K562 (cell line): ENCODE measurements around the gene CLCC1. TPM values are rescaled to one million over a fixed set of nuclear protein-coding genes. Genes with fewer than 3 reads are reported as not detected.

Experiments used
- ZBTB40 ChIP-seq, 2 experiments: fragments of 450-650 bp in 1 of 2; sonication (generic) in 1 of 2; formaldehyde crosslinking in 1 of 2; IDR thresholded peaks; 2 replicates each; pipeline versions ENCODE4 v1.7.1 to v1.9.0; 2016 to 2022; ENCODE audit warnings: inconsistent platforms in 1 of 2, mild to moderate bottlenecking in 1 of 2, missing genetic modification reagents in 1 of 2
- ZNF239 ChIP-seq: fragments of 250-450 bp; sonication (Bioruptor Pico); IDR thresholded peaks from 2 replicates; pipeline ENCODE4 v1.4.0; 2020; ENCODE audit warnings: mild to moderate bottlenecking
- polyA plus RNA-seq, 8 experiments: library from polyadenylated mRNA; depleted of rRNA in 4 of 8; stranded (reverse) in 5 of 8; unstranded in 3 of 8; fragments of >200 nt; fragmentation: Nextera tagmentation in 2 of 8; fragmentation: Illumina TruSeq in 1 of 8; extraction: Ambion mirVana in 2 of 8; extraction: Trizol in 1 of 8; gene quantifications; 2 replicates each; pipeline versions ENCODE4 v1.2.1 to v1.2.3, GENCODE V29; 2011 to 2014; ENCODE audit warnings: inconsistent platforms in 1 of 8, missing spikeins in 1 of 8
- total RNA-seq, 7 experiments: library from RNA; depleted of rRNA in 6 of 7; stranded (reverse); fragments of >200 nt in 6 of 7; fragmentation: Illumina TruSeq in 2 of 7; extraction: Trizol in 2 of 7; gene quantifications; 2 replicates each; pipeline versions ENCODE4 v1.2.1 to v1.2.3, GENCODE V29; 2011 to 2021; ENCODE audit warnings: low replicate concordance in 1 of 7

Gene CLCC1
- total and polyA plus RNA-seq, 9 of the 15 experiments (the other 6 are each of a cell fraction or from before 2014, with no cell fraction given) = 28.8 to 63.4 (median 40.4) TPM

GRCh38 chr1:108962681-108963051 is 618 bp downstream of the CLCC1 start (continued):
- TF ChIP-seq ZBTB40 (IDR thresholded peaks at IDR 0.05) = peak; percentile 67; the same call in 1 of the 2 replicates
- TF ChIP-seq ZBTB40 (CRISPR knock-in tag; IDR thresholded peaks at IDR 0.05) = no peak
- TF ChIP-seq ZNF239 (CRISPR knock-in tag) = no peak
- TF ChIP-seq, all 486 proteins: peak for 17
